Measurements from ENCODE around the gene RPL35.
"Not testable (repeated sequence)": the region's sequence is repeated elsewhere in the genome, so short reads cannot be mapped to it uniquely, and the experiment has no call there.

The RPL35 gene

DNA sequence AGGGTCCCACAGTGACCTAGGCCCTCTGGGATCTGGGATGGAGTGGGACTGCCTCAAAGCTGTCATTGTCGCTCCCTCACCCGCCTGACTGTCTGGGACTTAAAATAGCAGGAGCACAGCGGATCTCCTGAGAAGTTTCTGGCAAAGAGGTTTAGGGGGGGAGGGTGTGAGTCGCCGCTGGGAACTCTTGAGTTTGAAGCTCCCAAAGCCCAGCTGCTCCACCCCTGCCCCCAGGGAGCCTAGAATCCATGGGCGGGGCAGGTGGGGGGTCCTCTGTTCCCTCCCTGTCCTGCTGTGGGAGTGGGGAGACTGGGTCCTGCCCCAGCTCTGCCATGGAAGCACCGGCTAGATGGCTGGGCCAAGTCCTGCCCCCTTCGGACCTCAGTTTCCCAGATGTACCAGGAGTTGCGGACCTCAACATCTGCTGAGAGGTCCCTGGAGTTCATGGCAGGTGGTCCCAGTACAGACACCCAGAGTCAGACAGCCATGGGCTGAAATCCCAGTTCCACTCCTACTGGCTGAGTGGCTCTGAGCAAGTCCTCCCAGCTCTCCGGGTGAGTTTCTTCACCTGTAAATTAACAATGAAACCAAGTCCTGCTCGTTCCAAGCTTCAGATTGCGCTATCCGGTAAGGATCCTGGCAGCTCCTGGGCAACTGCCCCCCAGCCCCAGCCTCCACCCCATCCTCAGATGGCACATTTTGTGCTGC is 9.5 kb downstream of the RPL35 start:
- no peak for DNase-seq

DNA sequence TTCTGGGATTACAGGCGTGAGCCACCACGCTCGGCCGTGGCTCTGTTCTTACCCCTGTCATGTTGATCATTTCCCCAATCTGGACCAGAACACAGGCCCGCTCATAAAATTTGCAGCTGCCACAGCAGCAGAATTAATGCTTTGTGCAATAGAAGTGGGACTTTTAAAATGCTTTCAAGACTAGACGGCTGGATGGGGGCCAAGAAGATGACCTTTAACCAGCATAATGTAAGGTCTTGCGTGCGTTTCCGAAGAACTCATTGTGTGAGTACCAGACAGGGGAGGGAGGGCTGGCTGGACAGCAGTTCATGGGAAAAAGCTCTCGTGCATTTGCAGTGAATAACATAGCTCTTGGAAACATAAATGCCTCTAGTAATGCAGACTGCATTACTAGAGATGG is 12.0 kb downstream of the RPL35 start:
- DNase-seq, result no peak

DNA sequence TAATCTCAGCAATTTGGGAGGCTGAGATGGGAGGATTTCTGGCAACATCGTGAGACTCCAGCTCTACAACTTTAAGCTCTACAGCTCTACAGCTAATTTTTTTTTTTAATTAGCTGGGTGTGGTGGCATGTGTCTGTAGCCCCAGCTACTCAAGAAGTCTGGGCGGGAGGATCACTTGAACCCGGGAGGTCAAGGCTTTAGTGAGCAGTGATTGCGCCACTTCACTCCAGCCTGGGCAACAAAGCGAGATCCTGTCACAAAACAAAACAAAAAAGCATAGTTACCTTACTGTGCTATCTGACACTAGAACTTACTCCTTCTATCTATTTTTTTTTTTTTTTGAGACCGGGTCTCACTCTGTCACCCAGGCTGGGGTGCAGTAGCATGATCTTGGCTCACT is 14.8 kb downstream of the RPL35 start:
- DNase-seq, result no peak

DNA sequence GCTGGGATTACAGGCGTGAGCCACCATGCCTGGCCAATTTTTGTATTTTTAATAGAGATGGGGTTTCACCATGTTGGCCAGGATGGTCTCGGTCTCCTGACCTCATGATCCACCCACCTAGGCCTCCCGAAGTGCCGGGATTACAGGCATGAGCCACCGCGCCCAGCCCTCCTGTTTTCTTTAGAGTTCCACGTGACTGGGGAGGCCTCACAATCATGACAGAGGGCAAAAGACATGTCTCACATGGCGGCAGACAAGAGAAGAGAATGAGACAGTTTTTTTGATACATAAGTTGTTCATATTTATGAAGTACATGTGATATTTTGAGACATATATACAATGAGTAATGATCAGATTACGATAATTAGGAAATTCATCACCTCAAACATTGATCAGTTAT is 15.3 kb downstream of the RPL35 start:
- DNase-seq, result not testable (repeated sequence)

DNA sequence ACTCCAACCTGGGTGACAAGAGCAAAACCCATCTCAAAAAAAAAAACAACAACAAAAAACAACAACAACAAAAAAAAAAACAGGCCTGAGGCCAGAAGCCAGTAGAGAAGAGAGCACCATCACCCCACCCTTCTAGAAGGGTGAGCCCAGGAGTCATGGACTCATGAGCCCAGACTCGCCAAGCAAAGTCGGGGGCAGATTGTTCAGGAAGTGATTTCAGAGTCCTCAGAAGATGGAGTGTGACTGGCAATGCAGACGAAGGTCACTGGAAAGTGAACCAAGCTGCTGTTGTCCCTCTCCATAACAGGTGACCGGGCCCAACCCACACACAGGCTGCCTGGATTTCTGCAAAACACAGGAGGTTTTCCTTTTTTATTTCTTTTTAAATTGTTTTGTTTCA is 17.5 kb downstream of the RPL35 start:
- no peak for DNase-seq

DNA sequence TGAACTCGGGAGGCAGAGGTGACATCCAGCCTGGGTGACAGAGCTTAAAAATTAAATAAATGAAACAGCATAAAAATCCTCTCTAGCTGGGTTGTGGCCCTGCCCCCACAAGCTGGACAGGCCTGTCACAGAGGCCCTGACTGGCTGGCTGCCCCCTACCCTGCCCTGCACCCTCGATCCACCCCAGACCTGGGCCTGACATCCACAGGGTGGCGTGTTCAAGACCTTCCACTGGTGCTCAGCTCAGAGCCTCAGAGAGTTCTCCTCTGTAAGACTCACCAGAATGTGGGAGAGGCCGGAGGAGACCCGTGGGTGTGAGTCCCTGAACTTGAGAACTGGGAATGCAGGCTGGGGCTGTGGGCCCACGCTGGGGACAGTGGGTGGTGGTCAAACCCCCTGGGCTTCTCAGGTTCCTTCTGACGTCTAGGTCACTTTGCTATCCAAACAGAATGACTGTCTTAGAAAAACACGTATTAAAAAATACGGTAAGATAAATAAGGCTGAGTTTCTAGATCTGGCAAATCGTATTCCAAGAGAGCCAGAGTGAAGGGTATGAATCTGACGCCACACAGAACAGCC is 18.2 kb downstream of the RPL35 start:
- DNase-seq, result no peak

DNA sequence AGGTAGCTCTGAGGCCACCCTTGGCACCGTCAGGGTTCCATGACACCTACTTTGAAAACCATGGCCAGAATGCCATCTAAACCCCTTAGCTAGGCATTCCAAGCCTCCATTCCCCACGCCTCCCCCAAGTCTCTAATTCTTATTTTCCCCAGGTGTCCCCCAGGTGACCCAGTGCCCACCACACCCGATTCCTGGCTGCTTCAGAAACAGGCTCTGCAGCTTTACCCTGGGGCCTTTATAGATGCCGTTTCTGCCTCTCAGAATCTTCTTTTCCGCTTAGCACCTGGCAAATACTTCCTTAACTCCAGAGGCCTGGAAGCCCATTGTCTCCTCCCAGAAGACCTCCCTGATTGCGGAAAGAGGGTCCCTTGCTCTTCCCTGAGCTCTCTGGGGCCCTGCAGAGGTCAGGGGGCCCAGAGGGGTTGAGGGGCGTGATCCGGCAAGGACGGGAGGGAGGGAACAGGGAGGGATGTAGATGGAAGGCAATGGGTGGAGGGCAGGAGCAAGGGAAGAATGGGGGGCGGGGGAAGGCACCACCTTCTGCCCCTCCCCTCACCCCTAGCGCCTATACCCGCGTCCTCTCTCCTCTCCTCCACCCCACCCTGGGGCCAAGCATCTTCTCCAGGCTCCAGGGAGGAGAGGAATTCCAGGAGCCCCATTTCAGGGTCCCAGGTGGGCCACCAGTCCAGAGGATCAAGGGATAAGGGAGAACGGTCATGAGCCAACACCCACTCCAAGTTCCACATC is 20.5 kb downstream of the RPL35 start:
- no peak for DNase-seq

DNA sequence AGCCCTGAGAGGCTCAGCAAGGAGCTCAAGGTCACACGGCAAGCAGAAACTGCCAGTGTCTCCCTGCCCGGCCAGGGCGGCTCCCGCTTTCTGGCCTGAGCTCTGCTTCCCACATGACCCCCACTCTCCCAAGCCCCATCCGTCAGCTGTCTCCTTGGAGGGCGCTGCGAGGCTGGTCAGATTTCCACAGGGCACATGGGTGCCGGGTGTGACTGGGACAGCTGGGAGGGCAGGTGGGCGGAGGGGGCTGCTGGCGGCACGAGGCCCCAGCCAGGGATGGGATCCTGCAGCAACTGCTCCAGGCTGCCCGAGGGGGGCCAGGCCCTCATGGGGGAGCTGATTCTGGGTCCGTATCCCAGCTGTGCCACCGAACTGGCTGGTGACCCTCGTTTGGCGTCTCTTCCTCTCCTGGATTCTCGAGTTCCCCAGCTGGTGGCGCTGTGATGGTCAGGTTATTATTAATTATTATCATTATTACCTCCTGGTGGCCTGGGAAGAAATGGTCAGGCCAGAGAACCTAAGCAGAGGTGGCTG is 21.4 kb downstream of the RPL35 start:
- DNase-seq, result no peak

DNA sequence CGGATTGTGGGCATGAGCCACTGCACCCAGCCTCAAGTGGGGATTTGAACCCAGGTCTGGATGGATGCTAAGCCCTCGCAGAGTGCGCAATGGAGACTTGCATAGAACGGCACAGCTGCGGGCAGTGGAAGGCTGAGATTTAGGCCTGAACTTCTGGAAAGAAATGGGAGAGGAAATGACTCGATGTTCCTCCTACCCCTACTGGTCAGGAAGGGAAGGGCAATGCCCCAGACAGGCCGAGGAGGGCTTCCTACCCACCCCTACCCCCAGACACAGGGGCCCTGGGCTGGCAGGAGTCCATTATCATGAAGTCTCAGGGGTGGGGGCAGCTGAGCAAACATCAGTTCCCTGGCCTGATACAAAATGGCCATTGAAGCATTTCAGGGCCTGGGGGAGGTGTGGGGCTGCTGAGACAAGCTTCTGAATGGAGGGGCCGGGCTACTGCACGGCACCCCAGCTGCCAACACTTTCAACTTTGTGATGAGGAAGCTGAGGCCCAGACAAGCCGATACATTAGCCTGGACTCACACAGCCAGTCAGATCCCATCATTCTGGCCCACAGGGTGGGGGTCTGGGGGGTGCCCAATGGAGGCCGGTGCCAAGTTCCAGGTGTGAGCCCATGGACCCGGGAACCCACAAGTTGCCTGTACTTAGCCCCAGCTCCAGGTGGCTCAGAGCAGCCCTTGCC is 22.0 kb downstream of the RPL35 start:
- DNase-seq, result no peak

DNA sequence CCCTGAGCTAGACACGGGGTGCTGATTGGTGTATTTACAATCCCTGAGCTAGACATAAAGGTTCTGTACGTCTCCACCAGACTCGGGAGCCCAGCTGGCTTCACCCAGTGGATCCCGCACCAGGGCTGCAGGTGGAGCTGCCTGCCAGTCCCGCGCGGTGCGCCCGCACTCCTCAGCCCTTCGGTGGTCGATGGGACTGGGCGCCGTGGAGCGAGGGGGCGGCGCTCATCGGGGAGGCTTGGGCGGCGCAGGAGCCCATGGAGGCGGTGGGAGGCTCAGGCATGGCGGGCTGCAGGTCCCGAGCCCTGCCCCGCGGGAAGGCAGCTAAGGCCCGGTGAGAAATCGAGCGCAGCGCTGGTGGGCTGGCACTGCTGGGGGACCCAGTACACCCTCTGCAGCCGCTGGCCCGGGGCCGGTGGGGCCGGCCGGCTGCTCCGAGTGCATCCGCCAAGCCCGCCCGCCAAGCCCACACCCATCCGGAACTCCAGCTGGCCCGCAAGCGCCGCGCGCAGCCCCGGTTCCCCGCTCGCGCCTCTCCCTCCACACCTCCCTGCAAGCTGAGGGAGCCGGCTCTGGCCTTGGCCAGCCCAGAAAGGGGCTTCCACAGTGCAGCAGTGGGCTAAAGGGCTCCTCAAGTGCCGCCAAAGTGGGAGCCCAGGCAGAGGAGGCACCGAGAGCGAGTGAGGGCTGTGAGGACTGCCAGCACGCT is 23.0 kb downstream of the RPL35 start:
- DNase-seq, result not testable (repeated sequence)

DNA sequence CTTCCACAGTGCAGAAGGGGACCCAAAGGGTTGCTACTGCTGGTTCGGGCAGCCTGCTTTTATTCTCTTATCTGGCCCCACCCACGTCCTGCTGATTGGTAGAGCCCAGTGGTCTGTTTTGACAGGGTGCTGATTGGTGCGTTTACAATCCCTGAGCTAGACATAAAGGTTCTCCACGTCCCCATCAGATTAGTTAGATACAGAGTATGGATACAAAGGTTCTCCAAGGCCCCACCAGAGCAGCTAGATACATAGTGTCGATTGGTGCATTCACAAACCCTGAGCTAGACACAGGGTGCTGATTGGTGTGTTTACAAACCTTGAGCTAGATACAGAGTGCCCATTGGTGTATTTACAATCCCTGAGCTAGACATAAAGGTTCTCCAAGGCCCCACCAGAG is 23.6 kb downstream of the RPL35 start:
- not testable (repeated sequence) for DNase-seq

DNA sequence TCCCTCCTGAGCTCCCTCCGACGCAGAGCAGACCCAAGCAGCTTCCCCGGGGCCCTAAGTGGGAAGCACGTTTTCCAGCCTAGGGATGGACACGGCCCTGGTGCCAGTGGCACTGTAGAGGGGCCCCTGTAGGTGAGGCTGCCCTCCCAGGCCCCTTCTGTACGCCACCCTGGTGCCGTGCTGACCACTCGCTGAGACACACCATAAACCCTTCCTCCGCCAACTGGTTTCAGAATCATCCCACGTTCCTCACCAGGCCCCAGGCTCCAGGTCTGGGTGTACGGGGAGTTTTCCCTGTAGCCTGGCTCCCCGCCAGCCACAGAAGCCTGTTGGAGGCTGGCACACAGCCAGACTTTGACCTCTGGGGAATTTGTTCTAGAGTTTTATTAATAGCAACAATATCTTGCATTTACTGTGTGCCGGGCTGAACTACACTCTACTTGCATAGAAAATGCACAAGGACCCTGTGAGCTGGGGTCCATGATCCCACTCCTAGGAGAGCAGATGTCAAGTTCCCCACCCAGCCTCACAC is 26.7 kb downstream of the RPL35 start:
- DNase-seq, result no peak

DNA sequence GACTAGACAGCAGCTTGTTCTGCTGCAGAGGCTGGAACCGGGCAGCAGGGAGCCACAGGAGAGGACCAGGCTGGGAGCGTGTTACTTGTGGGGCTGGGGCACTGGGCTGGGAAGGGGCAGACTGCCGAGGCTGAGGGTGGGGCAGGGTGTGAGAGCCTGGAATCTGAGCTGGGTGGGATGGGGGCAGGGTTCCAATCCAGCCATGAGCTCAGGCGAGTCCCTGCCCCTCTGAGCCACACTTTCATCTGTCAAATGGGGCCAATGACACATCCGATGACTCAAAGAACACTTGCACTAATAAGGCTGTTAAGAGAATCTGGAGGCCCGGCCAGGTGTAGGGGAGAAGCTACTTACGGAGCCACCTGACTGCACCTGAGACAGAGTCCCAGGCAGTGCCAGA is 27.2 kb downstream of the RPL35 start:
- DNase-seq, result no peak

DNA sequence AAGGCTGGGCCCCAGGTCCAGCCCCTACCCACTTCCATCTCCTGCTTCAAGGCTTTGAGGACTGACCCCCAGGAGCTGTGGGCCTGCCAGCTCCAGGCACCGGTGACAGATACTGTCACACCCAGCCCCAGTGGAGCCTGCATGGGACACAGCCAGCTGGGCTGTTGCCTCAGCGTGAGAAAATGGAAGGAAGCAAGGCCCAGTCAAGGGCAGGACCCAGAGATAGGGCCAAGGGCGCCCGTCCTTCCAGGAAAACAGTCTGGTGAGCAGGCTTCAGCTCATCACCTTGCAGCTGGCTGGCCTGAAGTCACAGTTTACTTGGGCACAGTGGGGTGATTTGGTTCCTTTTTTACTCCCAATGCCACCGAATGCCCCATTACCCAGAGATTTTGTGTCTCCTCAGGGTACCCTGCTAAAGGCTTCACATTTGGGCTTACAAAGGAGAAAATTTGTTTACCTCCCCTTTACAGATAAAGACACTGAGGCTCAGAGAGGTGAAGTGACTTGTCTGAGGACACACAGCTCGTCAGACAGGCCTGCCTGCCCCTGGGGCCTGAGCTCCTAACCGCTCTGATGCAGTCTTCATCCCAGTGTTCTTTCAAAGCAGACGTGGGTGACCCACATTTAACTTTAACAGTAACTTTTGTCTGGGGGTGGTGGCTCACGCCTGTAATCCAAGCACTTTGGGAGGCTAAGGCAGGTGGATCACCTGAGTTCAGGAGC is 30.0 kb downstream of the RPL35 start:
- no peak for DNase-seq

DNA sequence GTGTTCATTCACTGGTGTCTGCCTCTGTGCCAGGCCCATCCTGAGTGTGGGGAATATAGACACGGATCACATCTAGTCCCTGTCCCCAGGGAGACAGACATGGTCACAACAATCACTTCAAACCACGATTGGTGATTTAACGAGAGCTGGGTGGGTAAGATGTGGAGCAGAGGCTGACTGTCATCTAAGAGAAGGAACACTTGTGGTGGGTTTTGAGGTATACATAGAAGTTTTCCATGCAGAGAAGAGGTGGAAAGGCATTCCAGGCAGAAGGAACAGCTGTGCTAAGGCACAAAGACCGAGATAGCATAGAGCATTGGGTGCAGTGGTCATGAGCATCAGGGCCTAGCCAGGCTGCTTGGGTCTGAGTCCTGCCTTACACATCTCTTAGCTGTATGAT is 31.2 kb downstream of the RPL35 start:
- DNase-seq, result no peak

DNA sequence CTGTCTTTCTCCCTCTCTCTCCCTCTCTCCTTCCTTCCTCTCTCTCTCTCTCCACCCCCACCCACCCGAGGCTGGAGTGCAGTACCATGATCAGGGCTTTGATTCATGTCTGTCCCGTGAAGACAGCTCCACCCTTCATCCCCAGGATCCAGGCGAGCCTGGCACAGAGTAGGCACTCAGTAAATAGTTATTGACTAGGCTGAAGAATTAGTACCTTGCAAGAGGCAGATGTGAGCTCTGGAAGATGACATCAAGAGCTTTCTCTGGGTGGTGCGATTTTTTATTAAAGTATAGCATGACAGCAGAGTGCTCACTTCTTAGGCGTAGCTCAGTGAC is 32.5 kb downstream of the RPL35 start:
- DNase-seq, result no peak

DNA sequence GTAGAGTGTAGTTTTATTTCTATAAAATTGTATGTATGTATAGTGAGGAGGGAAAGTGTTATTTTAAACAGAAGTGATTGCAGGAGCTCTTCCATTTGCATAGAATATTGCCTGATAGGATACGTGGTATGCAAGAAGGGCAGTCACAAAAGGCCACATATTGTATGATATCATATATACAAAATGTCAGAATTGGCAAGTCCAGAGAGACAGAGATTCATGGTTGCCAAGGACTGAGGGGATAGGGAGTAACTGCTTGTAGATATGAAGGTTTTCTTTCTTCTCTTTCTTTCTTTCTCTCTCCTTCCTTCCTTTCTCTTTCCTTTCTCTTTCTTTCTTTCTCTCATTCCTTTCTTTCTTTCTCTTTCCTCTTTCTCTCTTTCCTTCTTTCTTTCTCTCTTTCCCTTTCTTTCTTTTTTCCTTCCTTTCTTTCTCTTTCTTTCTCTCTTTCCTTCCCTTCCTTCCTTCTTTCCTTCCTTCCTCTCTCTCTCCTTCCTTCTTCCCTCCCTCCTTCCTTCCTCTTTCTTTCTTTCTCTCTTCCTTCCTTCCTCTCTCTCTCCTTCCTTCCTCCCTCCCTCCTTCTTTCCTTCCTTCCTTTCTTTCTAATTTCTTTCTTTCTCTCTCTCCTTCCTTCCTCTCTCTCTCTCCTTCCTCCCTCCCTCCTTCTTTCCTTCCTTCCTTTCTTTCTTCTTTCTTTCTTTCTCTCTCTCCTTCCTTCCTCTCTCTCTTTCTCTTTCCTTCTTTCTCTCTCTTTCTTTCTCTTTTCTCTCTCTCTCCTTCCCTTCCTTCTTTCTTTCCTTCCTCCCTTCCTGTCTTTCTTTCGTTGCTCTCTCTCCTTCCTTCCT is 33.0 kb downstream of the RPL35 start:
- DNase-seq, result no peak

DNA sequence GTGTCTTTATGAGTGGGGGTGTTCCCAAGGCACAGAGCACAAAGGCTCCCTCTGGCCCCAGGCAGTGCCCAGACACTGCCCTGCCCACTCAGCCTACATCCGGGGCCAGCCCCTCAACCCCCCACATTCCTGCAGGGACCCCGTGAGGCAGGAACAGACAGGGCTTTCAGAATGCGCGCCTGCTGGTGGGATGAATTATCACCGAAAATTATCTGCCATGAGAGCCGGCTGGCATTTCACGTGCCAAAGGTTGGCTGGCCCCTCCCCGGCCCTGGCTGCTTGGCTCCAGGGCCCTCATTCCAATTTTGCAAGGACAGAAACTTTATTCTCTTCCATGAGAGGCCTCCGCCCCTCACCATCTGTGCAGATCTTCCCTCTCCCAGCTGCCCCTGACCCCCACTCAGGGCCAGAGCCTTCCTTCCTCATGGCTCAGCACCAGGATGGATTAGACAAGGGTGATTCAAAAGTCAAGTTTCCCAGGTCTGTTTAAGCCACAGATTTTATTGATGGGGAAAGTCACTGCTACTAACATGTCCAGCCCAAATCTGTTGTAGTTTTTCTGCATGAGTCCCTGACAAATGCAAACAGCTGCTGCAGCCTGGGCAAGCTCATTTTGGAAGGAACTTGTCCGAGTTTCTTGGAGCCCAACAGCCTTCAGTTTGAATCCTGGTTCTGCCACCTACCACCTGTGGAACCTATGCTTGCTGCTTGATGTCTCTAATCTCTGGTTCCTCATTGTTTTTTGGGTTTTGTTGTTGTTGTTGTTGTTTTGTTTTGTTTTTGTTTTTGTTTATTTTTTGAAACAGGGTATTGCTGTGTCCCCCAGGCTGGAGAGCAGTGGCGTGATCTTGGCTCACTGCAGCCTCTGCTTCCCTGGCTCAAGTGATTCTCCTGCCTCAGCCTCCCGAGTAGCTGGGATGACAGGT is 40.8 kb downstream of the RPL35 start:
- DNase-seq, result no peak

DNA sequence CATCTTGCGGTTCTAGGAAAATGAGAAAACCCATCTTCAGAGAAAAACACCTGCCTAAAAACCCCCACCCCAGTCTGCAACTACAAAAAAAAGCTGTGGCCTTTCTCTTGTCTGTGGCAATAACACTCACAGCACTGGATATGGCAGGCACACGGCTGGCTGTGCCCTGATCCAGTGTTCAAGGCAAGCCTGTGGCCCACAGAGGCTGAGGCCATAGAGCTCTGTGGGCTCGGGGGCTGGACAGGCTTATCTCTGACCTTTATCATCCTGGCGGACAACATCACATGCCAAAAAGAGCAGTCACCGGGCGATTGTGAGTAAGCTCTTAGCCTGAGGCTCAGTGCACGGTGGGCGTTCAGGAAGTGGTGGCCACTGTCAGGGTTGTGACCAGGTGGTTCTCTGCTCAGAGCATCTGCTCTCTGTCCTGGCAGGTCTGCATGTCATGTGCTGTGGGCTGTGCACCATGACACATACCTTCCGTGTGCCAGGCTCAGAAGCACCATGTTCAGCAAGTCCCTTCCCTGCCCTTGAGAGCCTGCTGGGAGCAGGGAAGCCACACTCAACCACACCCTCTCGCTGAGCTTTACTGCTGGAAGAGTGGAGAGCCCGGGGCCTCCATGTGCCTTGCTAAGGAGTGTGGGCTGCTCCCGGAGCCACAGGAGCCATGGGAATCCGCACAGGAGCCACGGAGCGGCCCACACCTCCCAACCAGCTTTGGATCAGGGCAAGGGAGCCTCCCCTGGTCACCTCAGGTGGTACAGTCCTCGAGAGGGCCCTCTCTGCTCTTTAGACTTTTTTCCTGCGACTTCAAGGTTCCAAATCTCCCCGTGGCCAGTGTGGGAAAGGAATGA is 43.1 kb downstream of the RPL35 start:
- DNase-seq, result no peak

Data from stimulated activated CD4-positive, alpha-beta T cell treated with anti-CD3 and anti-CD28 coated beads, Interleukin-1b, Interleukin-23, amount 100 ng/mL, for 48 hours (primary cell).